Activated CD8-positive, alpha-beta memory T cell treated with anti-CD3 and anti-CD28 coated beads, Interleukin-2, amount 50 U/mL, for 24 hours (primary cell): Measurements from ENCODE around the gene PRUNE1.

Experiments used
- DNase-seq: peaks from one replicate; pipeline ENCODE4 v3.0.0-alpha.2; 2020; ENCODE audit errors: extremely low read depth

Gene PRUNE1

GRCh38 chr1:151005729-151006319 is 2.4 kb upstream of the PRUNE1 start:
- no peak for DNase-seq

GRCh38 chr1:151006327-151007052 is 1.8 kb upstream of the PRUNE1 start, which contains the start of gene MINDY1:
Gene MINDY1 (minus strand): TSS chr1:151006902. CDS start chr1:151002617, 4,285 bp downstream.
- DNase-seq = no peak

GRCh38 chr1:151007853-151008243 is 401 bp upstream of the PRUNE1 start:
- DNase-seq = no peak

- DNase-seq = no peak
Observed at GRCh38 chr1:151009206-151009587, 948 bp downstream of the PRUNE1 start.

- no peak for DNase-seq
Observed at GRCh38 chr1:151009674-151010345, 1.6 kb downstream of the PRUNE1 start.

- DNase-seq = no peak
Observed at GRCh38 chr1:151010346-151010726, 2.1 kb downstream of the PRUNE1 start.

GRCh38 chr1:151011154-151011850 is 3.1 kb downstream of the PRUNE1 start:
- DNase-seq = no peak

- DNase-seq = no peak
Observed at GRCh38 chr1:151012684-151013471, 4.6 kb downstream of the PRUNE1 start.

GRCh38 chr1:151013518-151013917 is 5.3 kb downstream of the PRUNE1 start:
- no peak for DNase-seq

GRCh38 chr1:151024540-151025146 is 16.4 kb downstream of the PRUNE1 start:
- DNase-seq = peak; percentile 53

- DNase-seq = no peak
Observed at GRCh38 chr1:151026460-151026859, 18.2 kb downstream of the PRUNE1 start.

GRCh38 chr1:151032164-151032563 is 23.9 kb downstream of the PRUNE1 start:
- DNase-seq = no peak

GRCh38 chr1:151035167-151035566 is 26.9 kb downstream of the PRUNE1 start:
- no peak for DNase-seq

GRCh38 chr1:151036356-151036755 is 28.1 kb downstream of the PRUNE1 start, which contains the start of gene BNIPL:
Gene BNIPL (plus strand): TSS chr1:151036586. CDS start chr1:151036726, 140 bp downstream.
- no peak for DNase-seq

GRCh38 chr1:151037032-151037431 is 28.8 kb downstream of the PRUNE1 start:
- no peak for DNase-seq

GRCh38 chr1:151039521-151039920 is 31.3 kb downstream of the PRUNE1 start:
- DNase-seq = no peak

- no peak for DNase-seq
Observed at GRCh38 chr1:151043163-151043562, 34.9 kb downstream of the PRUNE1 start.

- no peak for DNase-seq
Observed at GRCh38 chr1:151047591-151047924, 39.3 kb downstream of the PRUNE1 start, which contains the start of gene C1orf56. Gene C1orf56 (plus strand): TSS chr1:151047751. CDS start chr1:151047848, 97 bp downstream.

GRCh38 chr1:151047925-151048644 is 39.8 kb downstream of the PRUNE1 start:
- DNase-seq = no peak

- DNase-seq = no peak
Observed at GRCh38 chr1:151048645-151049032, 40.4 kb downstream of the PRUNE1 start.
